GM18520 (cell line): ENCODE measurements around the gene WAC.
A peak's percentile ranks its signal among the peaks of the same experiment; 100 is the strongest.

Experiments
- ATAC-seq: cut with Tn5 transposase; IDR thresholded peaks from one replicate; pipeline ENCODE4 v1.9.1; 2021; ENCODE audit not compliant: unreplicated experiment

Gene WAC

DNA sequence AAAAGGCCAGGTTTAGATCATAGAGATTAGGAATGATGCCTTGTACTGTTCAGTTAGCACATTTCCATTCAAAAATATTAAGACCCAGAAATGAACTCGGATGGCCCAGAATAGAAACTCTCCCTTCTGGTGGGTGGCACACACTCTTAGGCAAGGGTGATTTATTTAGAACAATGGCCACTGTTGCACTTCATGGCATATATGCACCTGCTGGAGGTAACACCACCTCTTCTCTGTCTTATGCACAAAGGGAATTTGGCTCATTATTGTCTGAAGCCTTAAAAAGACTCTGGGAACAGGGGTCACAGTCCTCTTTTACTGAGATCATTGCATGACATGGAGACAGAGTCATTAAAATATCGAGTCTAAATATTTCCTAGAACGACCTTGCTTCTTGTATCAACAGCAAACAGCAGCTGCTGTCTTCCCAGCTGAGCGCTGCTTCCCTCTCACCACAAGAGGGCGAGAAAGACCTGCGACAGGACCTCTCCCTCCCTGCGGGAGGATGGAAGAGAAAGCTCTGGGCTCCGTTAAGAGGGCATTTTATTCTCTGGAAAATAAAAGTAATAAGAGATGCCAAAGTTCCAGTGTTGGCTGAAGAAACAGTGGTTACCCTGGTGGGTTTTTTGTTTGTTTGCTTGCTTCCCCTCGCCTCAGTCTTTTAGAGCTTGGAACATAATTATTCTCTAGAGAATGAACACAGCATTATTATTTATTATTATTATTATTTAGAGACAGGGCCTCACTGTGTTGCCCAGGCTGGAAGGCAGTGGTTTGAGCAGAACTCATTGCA, 130.9 kb downstream of the WAC start:
- peak; percentile 74 for ATAC-seq

DNA sequence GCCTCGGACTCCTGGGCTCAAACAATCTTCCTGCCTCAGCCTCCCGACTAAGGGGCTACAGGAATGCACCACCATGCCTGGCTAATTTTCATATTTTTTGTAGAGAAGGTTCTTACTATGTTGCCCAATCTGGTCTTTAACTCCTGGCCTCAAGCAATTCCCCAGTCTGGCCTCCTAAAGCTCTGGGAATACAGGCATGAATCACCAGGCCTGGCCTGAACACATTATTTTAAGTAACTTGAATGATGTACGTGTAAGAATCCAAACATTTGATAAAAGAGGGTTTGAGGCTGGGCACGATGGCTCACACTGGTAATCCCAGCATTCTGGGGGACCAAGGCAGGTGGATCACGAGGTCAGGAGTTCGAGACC, 131.4 kb downstream of the WAC start:
- ATAC-seq = no peak

DNA sequence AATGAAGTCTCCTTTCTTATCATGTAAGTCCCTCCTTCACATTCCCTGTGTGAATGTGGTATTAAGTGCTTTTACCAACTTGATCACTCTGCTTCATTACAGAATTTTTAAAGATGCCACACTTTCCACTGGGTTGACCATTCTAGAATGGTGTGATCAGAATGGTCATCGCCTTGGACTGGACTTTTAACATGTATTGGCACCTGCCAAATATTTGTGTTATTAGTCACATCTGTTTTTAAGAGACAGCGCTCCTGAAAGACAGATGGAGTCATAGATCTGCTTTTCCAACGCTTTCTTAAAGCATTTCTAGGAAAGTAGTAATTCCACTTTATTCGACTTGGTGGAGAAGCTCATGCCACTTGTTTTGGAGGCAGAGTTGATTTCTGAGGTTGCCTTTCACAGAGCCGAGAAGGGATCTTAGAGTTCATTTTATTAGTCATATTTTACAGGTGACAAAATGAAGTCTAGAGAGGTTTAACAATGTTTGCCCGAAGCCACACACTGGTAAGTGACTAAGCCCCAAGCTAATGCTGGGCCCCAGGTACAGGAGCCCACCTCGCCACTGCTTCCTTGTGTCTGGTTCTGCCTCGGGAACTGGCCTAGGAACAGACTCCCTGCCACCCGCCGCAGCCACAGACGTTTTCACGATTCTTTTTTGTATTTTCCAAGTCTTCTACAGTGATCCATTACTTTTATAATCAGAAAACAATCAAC, 134.0 kb downstream of the WAC start:
- no peak for ATAC-seq

DNA sequence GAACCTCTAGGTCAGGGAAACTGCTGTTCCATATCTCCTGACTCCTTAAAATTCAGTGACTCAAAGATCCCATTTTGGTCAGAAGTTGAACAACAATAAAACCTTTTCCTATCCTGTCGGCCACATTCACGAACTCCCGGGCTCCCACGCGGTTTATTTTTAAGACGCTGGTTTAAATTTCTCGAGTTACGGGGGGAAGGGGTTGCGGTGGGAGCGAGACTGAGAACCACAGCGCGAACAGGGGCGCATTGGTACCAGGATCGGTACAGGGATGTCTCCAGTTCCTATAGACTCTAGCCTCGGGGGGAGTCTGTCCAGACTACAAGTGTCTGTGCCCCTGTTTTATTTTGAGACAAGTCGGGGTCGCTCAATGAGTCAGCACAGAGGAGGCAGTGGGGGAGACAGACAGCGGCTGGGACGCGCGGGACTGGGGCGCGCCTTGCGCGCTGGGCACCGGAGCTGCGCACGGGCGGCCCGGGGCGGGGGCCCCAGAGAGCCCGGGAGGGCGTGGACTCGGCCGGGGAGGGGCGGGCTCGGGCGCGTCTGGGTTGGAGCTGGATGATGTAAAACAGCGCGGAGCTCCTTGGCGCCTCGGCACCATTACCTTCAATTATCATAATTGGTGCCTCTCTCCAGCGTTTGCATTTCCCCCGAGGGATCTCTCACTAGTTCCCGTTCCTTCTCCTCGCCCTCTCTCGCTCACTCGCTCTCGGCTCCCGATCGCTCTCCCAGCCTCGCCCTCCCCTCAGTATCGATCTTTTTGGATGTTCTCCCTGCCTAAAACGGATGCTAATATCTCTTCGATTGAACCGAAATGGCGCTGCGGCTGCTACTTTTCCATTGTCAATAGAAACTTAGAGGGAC, 135.7 kb downstream of the WAC start:
- ATAC-seq = no peak

DNA sequence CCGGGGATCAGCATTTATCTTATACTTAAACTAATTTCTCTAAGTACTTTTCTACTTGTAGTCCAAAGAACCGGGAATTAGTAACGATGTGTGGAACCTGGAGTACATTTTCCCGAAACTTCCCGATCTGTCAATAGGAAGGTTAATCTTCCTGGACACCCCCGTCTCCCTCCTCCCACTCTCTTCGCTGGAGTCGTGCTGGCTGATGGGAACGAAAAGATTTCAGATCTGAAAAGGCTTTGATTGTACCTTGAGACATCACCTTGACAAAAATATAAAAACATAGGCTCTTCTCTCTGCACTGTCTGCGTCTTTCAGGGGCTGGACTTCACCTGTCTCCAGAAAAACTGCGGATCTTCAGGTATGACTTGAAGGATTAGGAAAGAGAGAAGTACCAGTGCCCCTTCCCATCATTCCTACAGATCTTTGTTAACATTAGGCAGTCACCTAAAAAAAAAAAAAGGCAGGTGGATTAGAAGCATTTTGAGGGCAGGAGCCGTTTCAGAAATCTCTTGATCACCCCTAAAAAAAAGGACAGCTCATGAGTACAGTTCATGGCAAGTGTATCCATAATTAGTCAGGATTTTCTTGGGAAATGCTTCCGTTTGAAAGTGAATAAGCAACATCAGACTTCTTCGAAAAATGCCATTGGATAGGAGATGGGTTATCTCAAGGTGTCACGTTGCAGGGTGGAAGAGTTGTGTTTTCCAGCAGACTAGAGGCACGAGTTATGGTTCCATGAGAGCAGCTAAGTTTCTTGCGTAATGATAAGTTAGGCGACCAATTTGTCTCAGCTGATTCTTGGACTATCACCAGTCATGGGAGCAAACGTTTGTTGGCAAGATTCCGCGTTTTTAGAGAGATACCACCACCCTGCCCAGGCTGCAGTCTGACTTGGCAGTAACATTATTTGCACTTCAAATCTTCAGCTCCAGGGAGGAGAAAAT, 136.6 kb downstream of the WAC start:
- ATAC-seq = no peak
